Measurements from ENCODE around the gene SPTLC1. TPM values are rescaled to one million over a fixed set of nuclear protein-coding genes. Genes with fewer than 3 reads are reported as not detected.
A peak's percentile ranks its signal among the peaks of the same experiment; 100 is the strongest.

SPTLC1 gene
- total and polyA plus RNA-seq, 2 of the 13 experiments (the other 11 are each of a cell fraction or from before 2014, with no cell fraction given): 56.2 to 72.5 TPM

DNA sequence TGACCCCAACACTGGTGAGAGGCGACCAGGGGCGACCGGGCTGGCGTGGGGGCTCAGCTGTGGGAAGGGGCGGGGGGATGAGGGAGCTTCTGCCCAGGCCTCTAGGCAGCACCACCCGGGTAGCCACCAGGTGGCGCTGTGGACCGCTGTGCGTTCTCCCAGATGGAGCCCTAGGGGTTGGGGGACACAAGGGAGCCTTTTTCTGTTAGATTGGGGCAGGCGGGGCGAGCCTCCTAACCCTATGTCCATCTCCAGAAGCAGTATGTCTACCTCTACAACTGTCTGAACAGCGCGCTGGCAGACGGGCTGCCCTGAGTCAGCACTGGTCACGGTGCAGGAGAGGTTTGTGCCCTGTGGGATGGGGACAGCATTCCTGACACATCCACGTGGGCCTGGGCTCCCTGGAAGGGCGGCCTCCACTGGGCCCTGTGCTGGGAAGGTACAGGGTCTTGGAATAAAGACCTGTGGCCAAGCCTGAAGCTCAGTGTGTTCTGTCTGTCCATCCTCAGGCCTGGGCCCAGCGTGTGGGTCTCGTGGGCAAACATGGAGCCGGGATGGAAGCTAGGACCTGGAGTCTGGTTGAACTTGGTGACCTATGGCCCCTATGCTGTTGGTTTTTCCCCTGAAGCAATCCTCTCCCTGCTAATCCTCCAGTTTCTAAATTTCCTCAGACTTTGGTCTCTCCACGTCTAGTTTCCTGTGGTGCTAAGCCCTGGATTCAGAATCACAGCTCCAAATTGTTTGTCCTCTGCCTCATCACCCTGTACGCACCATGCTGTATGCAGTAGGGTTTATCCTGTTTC lies 23.1 kb upstream of the SPTLC1 start (continued):
- TF ChIP-seq, protein P1, sequence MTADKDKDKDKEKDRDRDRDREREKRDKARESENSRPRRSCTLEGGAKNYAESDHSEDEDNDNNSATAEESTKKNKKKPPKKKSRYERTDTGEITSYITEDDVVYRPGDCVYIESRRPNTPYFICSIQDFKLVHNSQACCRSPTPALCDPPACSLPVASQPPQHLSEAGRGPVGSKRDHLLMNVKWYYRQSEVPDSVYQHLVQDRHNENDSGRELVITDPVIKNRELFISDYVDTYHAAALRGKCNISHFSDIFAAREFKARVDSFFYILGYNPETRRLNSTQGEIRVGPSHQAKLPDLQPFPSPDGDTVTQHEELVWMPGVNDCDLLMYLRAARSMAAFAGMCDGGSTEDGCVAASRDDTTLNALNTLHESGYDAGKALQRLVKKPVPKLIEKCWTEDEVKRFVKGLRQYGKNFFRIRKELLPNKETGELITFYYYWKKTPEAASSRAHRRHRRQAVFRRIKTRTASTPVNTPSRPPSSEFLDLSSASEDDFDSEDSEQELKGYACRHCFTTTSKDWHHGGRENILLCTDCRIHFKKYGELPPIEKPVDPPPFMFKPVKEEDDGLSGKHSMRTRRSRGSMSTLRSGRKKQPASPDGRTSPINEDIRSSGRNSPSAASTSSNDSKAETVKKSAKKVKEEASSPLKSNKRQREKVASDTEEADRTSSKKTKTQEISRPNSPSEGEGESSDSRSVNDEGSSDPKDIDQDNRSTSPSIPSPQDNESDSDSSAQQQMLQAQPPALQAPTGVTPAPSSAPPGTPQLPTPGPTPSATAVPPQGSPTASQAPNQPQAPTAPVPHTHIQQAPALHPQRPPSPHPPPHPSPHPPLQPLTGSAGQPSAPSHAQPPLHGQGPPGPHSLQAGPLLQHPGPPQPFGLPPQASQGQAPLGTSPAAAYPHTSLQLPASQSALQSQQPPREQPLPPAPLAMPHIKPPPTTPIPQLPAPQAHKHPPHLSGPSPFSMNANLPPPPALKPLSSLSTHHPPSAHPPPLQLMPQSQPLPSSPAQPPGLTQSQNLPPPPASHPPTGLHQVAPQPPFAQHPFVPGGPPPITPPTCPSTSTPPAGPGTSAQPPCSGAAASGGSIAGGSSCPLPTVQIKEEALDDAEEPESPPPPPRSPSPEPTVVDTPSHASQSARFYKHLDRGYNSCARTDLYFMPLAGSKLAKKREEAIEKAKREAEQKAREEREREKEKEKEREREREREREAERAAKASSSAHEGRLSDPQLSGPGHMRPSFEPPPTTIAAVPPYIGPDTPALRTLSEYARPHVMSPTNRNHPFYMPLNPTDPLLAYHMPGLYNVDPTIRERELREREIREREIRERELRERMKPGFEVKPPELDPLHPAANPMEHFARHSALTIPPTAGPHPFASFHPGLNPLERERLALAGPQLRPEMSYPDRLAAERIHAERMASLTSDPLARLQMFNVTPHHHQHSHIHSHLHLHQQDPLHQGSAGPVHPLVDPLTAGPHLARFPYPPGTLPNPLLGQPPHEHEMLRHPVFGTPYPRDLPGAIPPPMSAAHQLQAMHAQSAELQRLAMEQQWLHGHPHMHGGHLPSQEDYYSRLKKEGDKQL (CRISPR knock-in tag; IDR thresholded peaks at IDR 0.05; ENCODE audit: low read depth): no peak
- TF ChIP-seq REL (CRISPR knock-in tag; conservative IDR thresholded peaks at IDR 0.05) (no peak), PCBP2 (optimal IDR thresholded peaks at IDR 0.05; ENCODE audit: low read depth, low read length, poor library complexity, severe bottlenecking) (no peak), ZFP82 (CRISPR knock-in tag; IDR thresholded peaks at IDR 0.05; ENCODE audit: borderline replicate concordance) (peak; percentile 2; the same call in 1 of the 2 replicates), NFKB2 (CRISPR knock-in tag; IDR thresholded peaks at IDR 0.05; ENCODE audit: borderline replicate concordance) (peak; percentile 65; the same call in 1 of the 2 replicates), BORCS8-MEF2B (CRISPR knock-in tag; IDR thresholded peaks at IDR 0.05) (peak; percentile 47; the same call in 1 of the 2 replicates)
- TF ChIP-seq, protein P2, sequence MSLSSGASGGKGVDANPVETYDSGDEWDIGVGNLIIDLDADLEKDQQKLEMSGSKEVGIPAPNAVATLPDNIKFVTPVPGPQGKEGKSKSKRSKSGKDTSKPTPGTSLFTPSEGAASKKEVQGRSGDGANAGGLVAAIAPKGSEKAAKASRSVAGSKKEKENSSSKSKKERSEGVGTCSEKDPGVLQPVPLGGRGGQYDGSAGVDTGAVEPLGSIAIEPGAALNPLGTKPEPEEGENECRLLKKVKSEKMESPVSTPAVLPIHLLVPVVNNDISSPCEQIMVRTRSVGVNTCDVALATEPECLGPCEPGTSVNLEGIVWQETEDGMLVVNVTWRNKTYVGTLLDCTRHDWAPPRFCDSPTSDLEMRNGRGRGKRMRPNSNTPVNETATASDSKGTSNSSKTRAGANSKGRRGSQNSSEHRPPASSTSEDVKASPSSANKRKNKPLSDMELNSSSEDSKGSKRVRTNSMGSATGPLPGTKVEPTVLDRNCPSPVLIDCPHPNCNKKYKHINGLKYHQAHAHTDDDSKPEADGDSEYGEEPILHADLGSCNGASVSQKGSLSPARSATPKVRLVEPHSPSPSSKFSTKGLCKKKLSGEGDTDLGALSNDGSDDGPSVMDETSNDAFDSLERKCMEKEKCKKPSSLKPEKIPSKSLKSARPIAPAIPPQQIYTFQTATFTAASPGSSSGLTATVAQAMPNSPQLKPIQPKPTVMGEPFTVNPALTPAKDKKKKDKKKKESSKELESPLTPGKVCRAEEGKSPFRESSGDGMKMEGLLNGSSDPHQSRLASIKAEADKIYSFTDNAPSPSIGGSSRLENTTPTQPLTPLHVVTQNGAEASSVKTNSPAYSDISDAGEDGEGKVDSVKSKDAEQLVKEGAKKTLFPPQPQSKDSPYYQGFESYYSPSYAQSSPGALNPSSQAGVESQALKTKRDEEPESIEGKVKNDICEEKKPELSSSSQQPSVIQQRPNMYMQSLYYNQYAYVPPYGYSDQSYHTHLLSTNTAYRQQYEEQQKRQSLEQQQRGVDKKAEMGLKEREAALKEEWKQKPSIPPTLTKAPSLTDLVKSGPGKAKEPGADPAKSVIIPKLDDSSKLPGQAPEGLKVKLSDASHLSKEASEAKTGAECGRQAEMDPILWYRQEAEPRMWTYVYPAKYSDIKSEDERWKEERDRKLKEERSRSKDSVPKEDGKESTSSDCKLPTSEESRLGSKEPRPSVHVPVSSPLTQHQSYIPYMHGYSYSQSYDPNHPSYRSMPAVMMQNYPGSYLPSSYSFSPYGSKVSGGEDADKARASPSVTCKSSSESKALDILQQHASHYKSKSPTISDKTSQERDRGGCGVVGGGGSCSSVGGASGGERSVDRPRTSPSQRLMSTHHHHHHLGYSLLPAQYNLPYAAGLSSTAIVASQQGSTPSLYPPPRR (CRISPR knock-in tag; IDR thresholded peaks at IDR 0.05; ENCODE audit: borderline replicate concordance): no peak
- TF ChIP-seq, protein P3, sequence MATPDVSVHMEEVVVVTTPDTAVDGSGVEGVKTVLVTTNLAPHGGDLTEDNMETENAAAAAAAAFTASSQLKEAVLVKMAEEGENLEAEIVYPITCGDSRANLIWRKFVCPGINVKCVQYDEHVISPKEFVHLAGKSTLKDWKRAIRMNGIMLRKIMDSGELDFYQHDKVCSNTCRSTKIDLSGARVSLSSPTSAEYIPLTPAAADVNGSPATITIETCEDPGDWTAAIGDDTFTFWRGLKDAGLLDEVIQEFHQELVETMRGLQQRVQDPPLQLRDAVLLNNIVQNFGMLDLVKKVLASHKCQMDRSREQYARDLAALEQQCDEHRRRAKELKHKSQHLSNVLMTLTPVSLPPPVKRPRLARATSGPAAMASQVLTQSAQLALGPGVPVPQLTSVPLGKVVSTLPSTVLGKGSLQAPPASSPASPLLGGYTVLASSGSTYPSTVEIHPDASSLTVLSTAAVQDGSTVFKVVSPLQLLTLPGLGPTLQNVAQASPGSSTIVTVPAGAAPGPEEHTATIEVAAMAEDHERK (CRISPR knock-in tag; IDR thresholded peaks at IDR 0.05; ENCODE audit: low read depth): no peak
- TF ChIP-seq, protein P4, sequence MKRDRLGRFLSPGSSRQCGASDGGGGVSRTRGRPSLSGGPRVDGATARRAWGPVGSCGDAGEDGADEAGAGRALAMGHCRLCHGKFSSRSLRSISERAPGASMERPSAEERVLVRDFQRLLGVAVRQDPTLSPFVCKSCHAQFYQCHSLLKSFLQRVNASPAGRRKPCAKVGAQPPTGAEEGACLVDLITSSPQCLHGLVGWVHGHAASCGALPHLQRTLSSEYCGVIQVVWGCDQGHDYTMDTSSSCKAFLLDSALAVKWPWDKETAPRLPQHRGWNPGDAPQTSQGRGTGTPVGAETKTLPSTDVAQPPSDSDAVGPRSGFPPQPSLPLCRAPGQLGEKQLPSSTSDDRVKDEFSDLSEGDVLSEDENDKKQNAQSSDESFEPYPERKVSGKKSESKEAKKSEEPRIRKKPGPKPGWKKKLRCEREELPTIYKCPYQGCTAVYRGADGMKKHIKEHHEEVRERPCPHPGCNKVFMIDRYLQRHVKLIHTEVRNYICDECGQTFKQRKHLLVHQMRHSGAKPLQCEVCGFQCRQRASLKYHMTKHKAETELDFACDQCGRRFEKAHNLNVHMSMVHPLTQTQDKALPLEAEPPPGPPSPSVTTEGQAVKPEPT (CRISPR knock-in tag; IDR thresholded peaks at IDR 0.05; ENCODE audit: low read depth): no peak
